Endothelial cell of umbilical vein (primary cell): ENCODE data around the gene UST. TPM values are rescaled to one million over a fixed set of nuclear protein-coding genes. Genes with fewer than 3 reads are reported as not detected.

Experiments used
- BruUV-seq: library from RNA; stranded (reverse); fragments of 400-500 nt; replicated peaks from 2 replicates; lab custom pipeline; 2021; lab: Mats Ljungman, UMichigan
- CTCF ChIA-PET: fragments of 300-600, 350-600 bp; sonication (Branson Sonifier 250); formaldehyde crosslinking; loops from one replicate; lab custom pipeline; 2021; ENCODE audit warnings: antibody characterized with exemption, inconsistent platforms; lab: Charles Lee
- POLR2A ChIA-PET: fragments of 300-600, 350-600 bp; sonication (Branson Sonifier 250); formaldehyde crosslinking; loops from one replicate; lab custom pipeline; 2021; ENCODE audit warnings: antibody characterized with exemption, inconsistent platforms; lab: Charles Lee
- DNase-seq: peaks from one replicate; pipeline ENCODE4 v3.0.0-alpha.2; 2011; ENCODE audit warnings: low read depth, low spot score
- FAIRE-seq: peaks from 2 replicates; lab custom pipeline; 2011; peaks lifted over from hg19 to GRCh38; lab: Jason Lieb, UNC
- H2AFZ ChIP-seq: 2 replicates; pipeline ENCODE4 v1.6.0; 2012; ENCODE audit warnings: low read depth, low read length, control low read depth, inconsistent platforms
- H3K27ac ChIP-seq: 2 replicates; pipeline ENCODE4 v1.5.1; 2011; ENCODE audit warnings: low read depth, mild to moderate bottlenecking, control low read depth, low read length, moderate library complexity; ENCODE audit not compliant: insufficient read depth
- H3K27me3 ChIP-seq, 2 experiments: 2 replicates each; pipeline versions ENCODE4 v1.6.0 to v1.6.1; 2011; ENCODE audit warnings: low read length in 2 of 2, mixed read lengths in 1 of 2; ENCODE audit not compliant: control insufficient read depth in 2 of 2, insufficient read depth in 2 of 2
- H3K36me3 ChIP-seq, 2 experiments: 2 replicates in 1 of 2; 3 replicates in 1 of 2; pipeline ENCODE4 v1.5.1; 2011; ENCODE audit warnings: low read length in 2 of 2, mild to moderate bottlenecking in 1 of 2, moderate library complexity in 1 of 2; ENCODE audit not compliant: control insufficient read depth in 2 of 2, insufficient read depth in 2 of 2; ENCODE audit errors: extremely low read depth in 1 of 2
- H3K4me1 ChIP-seq: 3 replicates; pipeline ENCODE4 v1.5.1; 2011; ENCODE audit warnings: mild to moderate bottlenecking, low read length; ENCODE audit not compliant: control insufficient read depth, insufficient read depth; ENCODE audit errors: extremely low read depth
- H3K4me2 ChIP-seq: 2 replicates; pipeline ENCODE4 v1.6.1; 2011; ENCODE audit warnings: low read length, control low read depth, mixed read lengths; ENCODE audit not compliant: insufficient read depth
- H3K4me3 ChIP-seq, 3 experiments: fragments of 200-600 bp in 1 of 3; sonication (generic), shearing (Covaris generic) in 1 of 3; replicated peaks in 1 of 3; 2 replicates each; pipeline ENCODE4 v1.5.1; 2011 to 2016; ENCODE audit warnings: control low read depth in 3 of 3, low read length in 3 of 3, mild to moderate bottlenecking in 2 of 3, inconsistent platforms in 1 of 3, low read depth in 1 of 3, moderate library complexity in 1 of 3; ENCODE audit not compliant: insufficient read depth in 1 of 3
- H3K79me2 ChIP-seq: 2 replicates; pipeline ENCODE4 v1.6.0; 2012; ENCODE audit warnings: low read length, inconsistent platforms; ENCODE audit not compliant: control insufficient read depth, insufficient read depth
- H3K9ac ChIP-seq: replicated peaks from 2 replicates; pipeline ENCODE3; 2011; ENCODE audit warnings: low read length, control low read depth; ENCODE audit not compliant: insufficient read depth; ENCODE audit errors: extremely low read depth
- H3K9me1 ChIP-seq: replicated peaks from 3 replicates; pipeline ENCODE4 v1.6.0; 2011; ENCODE audit warnings: mild to moderate bottlenecking, low read length; ENCODE audit not compliant: control insufficient read depth, insufficient read depth; ENCODE audit errors: extremely low read depth
- H3K9me3 ChIP-seq: replicated peaks from 2 replicates; pipeline ENCODE4 v1.5.1; 2012; ENCODE audit warnings: low read length, inconsistent platforms; ENCODE audit not compliant: control insufficient read depth, insufficient read depth
- H4K20me1 ChIP-seq: replicated peaks from 2 replicates; pipeline ENCODE3; 2011; ENCODE audit warnings: mild to moderate bottlenecking, low read length; ENCODE audit not compliant: control insufficient read depth, insufficient read depth; ENCODE audit errors: extremely low read depth
- EZH2 ChIP-seq: IDR thresholded peaks from 2 replicates; pipeline ENCODE4 v1.6.1; 2012; ENCODE audit warnings: borderline replicate concordance, low read depth, mild to moderate bottlenecking, moderate library complexity, low read length, inconsistent platforms; ENCODE audit not compliant: severe bottlenecking
- FOS ChIP-seq: IDR thresholded peaks from 2 replicates; pipeline ENCODE4 v1.6.1; 2011; ENCODE audit warnings: mild to moderate bottlenecking, low read length, moderate library complexity, borderline replicate concordance; ENCODE audit not compliant: insufficient read depth
- GATA2 ChIP-seq: IDR thresholded peaks from 2 replicates; pipeline ENCODE4 v1.7.0; 2011; ENCODE audit warnings: low read depth, mild to moderate bottlenecking, moderate library complexity, mixed read lengths, low read length; ENCODE audit not compliant: insufficient read length, insufficient read depth
- JUN ChIP-seq: IDR thresholded peaks from 2 replicates; pipeline ENCODE4 v1.6.1; 2011; ENCODE audit warnings: borderline replicate concordance, low read depth; ENCODE audit not compliant: insufficient read length, insufficient read depth
- MYC ChIP-seq: IDR thresholded peaks from one replicate; pipeline ENCODE4 v1.6.1; 2011; ENCODE audit warnings: mild to moderate bottlenecking, low read depth, low read length
- POLR2A ChIP-seq: IDR thresholded peaks from 2 replicates; pipeline ENCODE4 v1.6.1; 2012; ENCODE audit warnings: low read depth, mild to moderate bottlenecking, control low read depth, low read length
- POLR2AphosphoS5 ChIP-seq: IDR thresholded peaks from 2 replicates; pipeline ENCODE4 v1.6.1; 2012; ENCODE audit warnings: low read depth, mild to moderate bottlenecking, control low read depth, low read length, moderate library complexity; ENCODE audit not compliant: insufficient read depth
- dilution Hi-C: fragments of 300-500 bp; cut with MboI; formaldehyde crosslinking; loops from one replicate; pipeline ENCODE4 v1.15.0; 2019; ENCODE audit warnings: low sequenced_read_pairs; ENCODE audit not compliant: extremely low pct_ligation_motif_present
- intact Hi-C: fragments of 100-400 bp; cut with micrococcal nuclease; formaldehyde crosslinking; loops from one replicate; pipeline ENCODE4 v1.10.0; 2022
- polyA plus RNA-seq, 4 experiments: library from polyadenylated mRNA; depleted of rRNA in 3 of 4; stranded (reverse) in 3 of 4; unstranded in 1 of 4; fragments of >200 nt; gene quantifications; 2 replicates each; pipeline versions ENCODE4 v1.2.1 to v1.2.3, GENCODE V29; 2011 to 2012; ENCODE audit warnings: missing spikeins in 1 of 4
- total RNA-seq: library from RNA; stranded (reverse); gene quantifications from 2 replicates; pipeline ENCODE4 v1.2.3, GENCODE V29; 2021
- TF ChIP-seq, protein P1 (sequence below), 2 donors: IDR thresholded peaks; 1 replicate in 1 of 2; 2 replicates in 1 of 2; pipeline ENCODE4 v1.5.1; 2011; ENCODE audit warnings: low read length in 2 of 2, mild to moderate bottlenecking in 2 of 2, moderate library complexity in 2 of 2, control low read depth in 1 of 2, inconsistent platforms in 1 of 2, low read depth in 1 of 2; ENCODE audit not compliant: insufficient read depth in 1 of 2; ENCODE audit errors: extremely low read depth in 1 of 2
- TF ChIP-seq, protein P2 (sequence below): IDR thresholded peaks from 2 replicates; pipeline ENCODE4 v1.6.1; 2011; ENCODE audit not compliant: insufficient read depth, insufficient read length

Gene UST
- total and polyA plus RNA-seq, 2 donors (not counting 3 experiments of a cell fraction or from before 2014, with no cell fraction given) = 0.26 to 0.84 TPM

DNA sequence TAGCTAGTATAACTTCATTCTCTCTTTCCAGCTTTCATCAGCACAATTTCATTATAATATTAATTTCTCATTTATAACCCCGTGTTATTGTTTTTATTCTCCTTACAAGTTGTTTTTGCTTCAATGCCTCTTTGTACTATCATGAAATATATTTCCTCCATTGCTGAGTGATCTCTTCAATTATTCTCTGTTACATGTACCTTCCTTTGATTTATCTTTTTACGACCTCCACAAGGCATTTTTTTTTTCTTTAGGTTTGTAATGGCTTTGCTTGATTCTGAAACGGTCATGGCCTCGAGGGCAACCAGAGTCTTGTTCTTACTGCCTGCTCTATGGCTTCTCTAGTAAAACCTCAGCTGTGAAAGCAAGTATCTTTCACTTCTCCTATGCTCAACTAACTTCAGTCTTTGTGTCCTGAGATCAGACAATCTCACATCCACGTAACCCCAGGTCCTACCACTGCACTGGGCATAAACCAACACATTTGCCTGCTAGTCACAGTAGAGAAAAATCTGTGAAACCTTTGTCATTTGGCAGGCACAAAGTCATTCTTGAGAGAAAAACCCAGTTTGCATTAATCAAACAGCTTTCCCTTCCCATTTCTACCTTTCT lies 119.9 kb downstream of the UST start:
- intact Hi-C loops = no loop called here
- CTCF ChIA-PET = interaction anchor here (1.9 kb wide), 1 partner anchor 8 kb away, joined by 5 read pairs; no protein-coding TSS in a partner anchor

More for the DNA sequence above, 119.9 kb downstream of the UST start:
- DNase-seq (no peak), FAIRE-seq (no peak)
- Histone ChIP-seq H3K9ac (no peak overlapping the region), H3K36me3 (no peaks in the 10 kb centered on the region), H3K9me3 (no peaks in the 10 kb centered on the region), H2AFZ (no peak overlapping the region), H3K79me2 (no peaks in the 10 kb centered on the region), H3K4me1 (no peaks in the 10 kb centered on the region), H3K9me1 (no peaks in the 10 kb centered on the region), H3K27me3 (no peaks in the 10 kb centered on the region), H4K20me1 (no peaks in the 10 kb centered on the region), H3K4me3 (no peak overlapping the region), H3K4me2 (no peak overlapping the region), H3K27ac (no peak overlapping the region)
- dilution Hi-C loops = no loop called here
- POLR2A ChIA-PET = no interaction called here
- no TSS peak for BruUV-seq
- TF ChIP-seq POLR2A (no peak), POLR2AphosphoS5 (no peak), MYC (no peak), EZH2 (no peak), GATA2 (no peak), FOS (no peak), JUN (no peak)
- TF ChIP-seq, protein P1, sequence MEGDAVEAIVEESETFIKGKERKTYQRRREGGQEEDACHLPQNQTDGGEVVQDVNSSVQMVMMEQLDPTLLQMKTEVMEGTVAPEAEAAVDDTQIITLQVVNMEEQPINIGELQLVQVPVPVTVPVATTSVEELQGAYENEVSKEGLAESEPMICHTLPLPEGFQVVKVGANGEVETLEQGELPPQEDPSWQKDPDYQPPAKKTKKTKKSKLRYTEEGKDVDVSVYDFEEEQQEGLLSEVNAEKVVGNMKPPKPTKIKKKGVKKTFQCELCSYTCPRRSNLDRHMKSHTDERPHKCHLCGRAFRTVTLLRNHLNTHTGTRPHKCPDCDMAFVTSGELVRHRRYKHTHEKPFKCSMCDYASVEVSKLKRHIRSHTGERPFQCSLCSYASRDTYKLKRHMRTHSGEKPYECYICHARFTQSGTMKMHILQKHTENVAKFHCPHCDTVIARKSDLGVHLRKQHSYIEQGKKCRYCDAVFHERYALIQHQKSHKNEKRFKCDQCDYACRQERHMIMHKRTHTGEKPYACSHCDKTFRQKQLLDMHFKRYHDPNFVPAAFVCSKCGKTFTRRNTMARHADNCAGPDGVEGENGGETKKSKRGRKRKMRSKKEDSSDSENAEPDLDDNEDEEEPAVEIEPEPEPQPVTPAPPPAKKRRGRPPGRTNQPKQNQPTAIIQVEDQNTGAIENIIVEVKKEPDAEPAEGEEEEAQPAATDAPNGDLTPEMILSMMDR (IDR thresholded peaks at IDR 0.05; ENCODE audit: extremely low read depth in 1 of 2, insufficient read depth in 1 of 2, low read depth in 1 of 2, low read length in 2 of 2) = no peak
- TF ChIP-seq, protein P2, sequence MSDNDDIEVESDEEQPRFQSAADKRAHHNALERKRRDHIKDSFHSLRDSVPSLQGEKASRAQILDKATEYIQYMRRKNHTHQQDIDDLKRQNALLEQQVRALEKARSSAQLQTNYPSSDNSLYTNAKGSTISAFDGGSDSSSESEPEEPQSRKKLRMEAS = no peak
